GM13976 (cell line): ENCODE data around the gene FARS2.

Experiments used
- DNase-seq: peaks from one replicate; pipeline ENCODE4 v3.0.0; 2012; ENCODE audit warnings: low spot score
- CTCF ChIP-seq: IDR thresholded peaks from 2 replicates; pipeline ENCODE4 v1.5.1; 2012; ENCODE audit warnings: borderline replicate concordance, mild to moderate bottlenecking; ENCODE audit not compliant: insufficient read depth; ENCODE audit errors: extremely low read depth, missing control alignments, control extremely low read depth
- in situ Hi-C: fragments of 300-500 bp; cut with MboI; formaldehyde crosslinking; loops from one replicate; pipeline ENCODE4 v1.12.0; 2022; ENCODE audit warnings: low sequenced_read_pairs, mixed read lengths, inconsistent platforms; ENCODE audit not compliant: unreplicated experiment

Gene FARS2

DNA sequence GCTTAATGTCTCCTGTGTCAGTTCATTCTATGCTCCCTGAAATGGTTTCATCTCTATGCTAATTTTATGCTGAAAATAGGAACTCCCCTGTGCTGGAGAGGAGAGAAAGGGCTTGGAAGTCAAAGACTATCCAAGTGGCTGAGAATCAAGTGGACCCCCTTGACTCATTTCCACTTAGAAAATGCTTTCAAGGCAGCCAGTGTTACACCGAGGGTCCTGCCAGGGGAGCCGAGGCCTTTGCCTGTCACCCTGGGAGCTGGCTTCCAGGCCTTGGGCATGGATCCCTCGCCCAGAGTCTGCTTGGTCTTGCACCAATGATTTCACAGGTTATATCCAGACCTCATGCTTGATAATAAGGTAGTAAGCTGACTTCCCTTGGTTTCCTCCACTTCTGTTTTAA, 402.8 kb downstream of the FARS2 start:
- DNase-seq: no peak
- in situ Hi-C loops: no loop called here
- TF ChIP-seq CTCF: no peak

DNA sequence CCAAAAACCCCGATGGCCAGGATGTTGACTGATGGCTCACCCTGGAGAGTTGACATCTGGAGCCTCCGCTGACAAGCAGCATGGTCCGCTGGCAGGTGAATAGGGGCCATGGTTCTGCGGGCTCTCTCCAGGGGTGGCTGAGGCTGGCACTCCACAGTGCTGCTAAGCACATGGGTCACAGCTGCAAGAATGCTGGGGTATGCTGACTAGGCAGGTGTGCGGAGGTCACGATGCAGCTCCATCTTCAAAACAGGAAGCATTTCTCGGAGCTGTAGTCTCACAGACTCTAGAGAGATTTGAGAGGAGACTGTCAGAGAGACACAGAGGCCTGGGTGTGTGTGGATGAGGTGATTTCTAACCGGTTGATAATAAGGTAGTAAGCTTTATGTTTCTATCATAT, 403.9 kb downstream of the FARS2 start:
- in situ Hi-C loops: no loop called here
- TF ChIP-seq CTCF: no peak
- no peak for DNase-seq

DNA sequence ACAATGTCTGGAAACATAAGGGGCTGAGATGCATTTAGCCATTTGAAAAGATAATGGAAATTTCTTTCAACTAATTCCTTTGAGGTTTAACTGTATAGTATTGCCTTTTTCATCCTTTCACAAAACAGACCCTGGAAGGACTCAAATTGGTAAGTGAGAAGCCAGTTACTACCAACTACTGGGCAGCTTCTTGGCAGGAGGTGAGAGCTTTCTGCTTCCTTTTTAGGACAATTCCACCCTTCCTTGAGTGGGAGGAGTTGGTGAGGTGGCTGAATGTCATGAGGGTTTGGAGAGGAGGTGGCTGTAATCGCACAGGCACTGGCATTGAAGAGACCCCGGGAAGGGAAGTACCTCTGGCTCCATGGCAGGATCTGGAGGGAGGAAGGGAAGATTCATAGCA, 404.4 kb downstream of the FARS2 start:
- TF ChIP-seq CTCF: no peak
- in situ Hi-C loops: no loop called here
- no peak for DNase-seq

GRCh38 chr6:5666695-5667094, 405.4 kb downstream of the FARS2 start:
- TF ChIP-seq CTCF: no peak
- in situ Hi-C loops: no loop called here
- DNase-seq: no peak

DNA sequence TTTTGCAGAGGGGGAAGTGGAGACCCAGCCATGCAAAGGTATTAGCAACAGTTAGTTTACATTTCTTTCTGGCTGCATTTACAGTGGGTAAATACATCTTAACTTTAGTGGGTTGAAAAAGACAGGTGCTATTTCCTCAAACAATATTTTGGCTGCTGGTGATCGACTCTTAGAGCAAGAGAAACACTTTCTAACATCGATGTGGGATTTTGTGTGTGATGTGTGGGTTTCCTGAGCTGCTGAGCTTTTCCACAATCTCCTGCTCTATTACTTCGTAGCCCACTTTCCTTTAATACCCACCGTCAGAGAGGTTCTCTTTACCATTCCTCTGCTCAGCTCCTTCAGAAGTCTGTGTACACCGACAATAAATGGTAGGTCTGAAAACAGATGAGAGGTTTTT, 406.4 kb downstream of the FARS2 start:
- no peak for DNase-seq
- in situ Hi-C loops: no loop called here
- no peak for TF ChIP-seq CTCF

- DNase-seq: no peak
- in situ Hi-C loops: no loop called here
- no peak for TF ChIP-seq CTCF
Measured at GRCh38 chr6:5670381-5670780, 409.1 kb downstream of the FARS2 start.
